Esophagus (tissue), 2 donors: ENCODE data around the gene MPG. TPM values are rescaled to one million over a fixed set of nuclear protein-coding genes. Genes with fewer than 3 reads are reported as not detected.

Experiments used
- H3K27ac ChIP-seq, 2 donors: one replicate each; pipeline ENCODE4 v1.5.1; 2013; ENCODE audit warnings: low read depth in 2 of 2, mild to moderate bottlenecking in 2 of 2, inconsistent platforms in 1 of 2, low read length in 1 of 2, moderate library complexity in 1 of 2
- H3K27me3 ChIP-seq, 2 donors: one replicate each; pipeline ENCODE4 v1.6.1; 2013; ENCODE audit warnings: low read length in 2 of 2, control low read depth in 1 of 2, mild to moderate bottlenecking in 1 of 2; ENCODE audit not compliant: insufficient read depth in 2 of 2, control insufficient read depth in 1 of 2
- H3K36me3 ChIP-seq, 2 donors: one replicate each; pipeline ENCODE4 v1.6.1; 2013; ENCODE audit warnings: low read length in 1 of 2; ENCODE audit not compliant: control insufficient read depth in 2 of 2, insufficient read depth in 2 of 2
- H3K4me1 ChIP-seq, 2 donors: one replicate each; pipeline ENCODE4 v1.6.1; 2013; ENCODE audit warnings: low read length in 1 of 2; ENCODE audit not compliant: control insufficient read depth in 2 of 2, insufficient read depth in 2 of 2
- H3K4me3 ChIP-seq, 2 donors: one replicate each; pipeline ENCODE4 v1.5.1; 2013; ENCODE audit warnings: low read length in 2 of 2, mild to moderate bottlenecking in 2 of 2, low read depth in 1 of 2, moderate library complexity in 1 of 2
- H3K9me3 ChIP-seq, 2 donors: one replicate each; pipeline ENCODE4 v1.6.1; 2013; ENCODE audit warnings: mild to moderate bottlenecking in 2 of 2, low read depth in 1 of 2, low read length in 1 of 2, moderate library complexity in 1 of 2; ENCODE audit not compliant: control insufficient read depth in 2 of 2, insufficient read depth in 1 of 2
- WGBS, 2 donors: extraction: QIAGEN DNeasy Blood & Tissue Kit; methylation state at CpG; one replicate each; pipeline ENCODE4 v1.1.7; 2013; 5-methylcytosine and 5-hydroxymethylcytosine counted together
- polyA plus RNA-seq, 2 donors: library from polyadenylated mRNA; stranded (reverse); fragments of 200-250 nt; gene quantifications; one replicate each; pipeline ENCODE4 v1.2.3, GENCODE V29; 2013
- donor health status: healthy with polysubstance abuse.
- donor health status: Bipolar disorder and iron deficiency.

The MPG gene
- polyA plus RNA-seq, 2 donors: 42.3 to 45.3 TPM

DNA sequence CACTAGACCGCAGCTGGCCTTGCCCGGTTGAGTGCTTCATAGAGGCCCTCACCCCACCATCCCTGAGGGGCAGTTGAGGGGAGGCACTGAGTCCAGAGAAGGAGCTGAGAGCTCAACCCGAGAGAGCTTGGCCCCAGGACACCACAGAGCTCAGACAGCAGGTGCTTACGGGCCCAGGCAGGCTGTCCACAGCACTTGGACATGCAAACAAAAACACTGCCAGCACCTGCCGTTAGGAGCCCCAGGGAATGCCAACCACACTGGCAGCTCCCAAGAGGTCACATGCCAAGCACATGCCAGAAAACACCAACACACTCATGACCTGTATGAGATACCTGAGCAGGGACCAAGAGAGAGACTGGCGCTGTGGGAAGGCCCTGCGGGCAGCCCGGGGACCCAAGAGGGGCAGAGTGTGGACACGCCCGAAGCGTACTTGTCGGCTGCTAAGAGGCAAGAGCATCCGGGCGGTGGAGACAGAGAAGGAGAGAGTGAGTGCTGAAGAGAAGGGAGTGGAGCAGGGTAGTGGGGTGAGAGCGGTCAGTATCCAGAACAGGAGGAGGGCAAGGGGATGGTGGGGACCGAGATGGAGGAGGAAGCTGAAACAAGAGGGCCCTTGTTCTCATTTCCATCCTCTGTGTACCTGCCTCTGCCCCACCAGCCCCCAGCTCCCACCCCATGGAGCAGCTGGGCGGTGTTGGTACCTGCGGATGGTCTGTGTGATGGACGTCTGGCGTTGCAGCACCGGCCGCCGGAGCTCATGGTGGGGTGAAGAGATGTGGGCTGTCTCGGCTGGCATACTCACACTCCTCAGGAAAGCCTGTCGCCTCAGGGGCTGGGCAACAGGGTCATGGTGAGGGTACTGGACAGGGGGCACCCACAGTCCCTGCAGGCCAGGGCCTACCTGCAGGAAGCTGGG, 13.8 kb upstream of the MPG start:
- no peak overlapping the region for H3K4me3 ChIP-seq
- H3K27me3 ChIP-seq: no peaks in the 10 kb centered on the region
- 88 to 89% methylated on average over 25 of the region's 25 CpGs for WGBS, 2 donors
- peaks cover 6 to 62% of the 10 kb centered on the region in 2 donors for H3K36me3 ChIP-seq
- no peak overlapping the region for H3K27ac ChIP-seq
- no peaks in the 10 kb centered on the region for H3K9me3 ChIP-seq
- H3K4me1 ChIP-seq: peaks cover 0 to 19% of the 10 kb centered on the region in 2 donors

DNA sequence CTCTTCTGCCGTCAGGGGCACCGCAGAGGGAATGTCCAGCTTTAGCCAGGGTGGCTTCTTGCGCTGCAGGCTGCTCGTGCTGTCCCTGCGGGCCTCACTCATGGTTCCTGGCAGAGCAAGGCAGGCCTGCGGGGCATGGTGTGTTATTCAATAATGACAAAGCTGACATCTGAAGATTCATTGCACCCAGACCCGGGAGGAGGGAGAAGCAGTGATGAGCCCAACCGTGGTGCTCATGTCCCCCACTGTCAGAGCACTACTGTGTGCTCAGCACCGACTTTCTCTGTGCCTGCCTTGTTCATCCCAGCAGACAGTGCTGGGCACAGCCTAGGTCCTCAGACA, 13.1 kb upstream of the MPG start:
- no peak overlapping the region for H3K27ac ChIP-seq
- WGBS, 2 donors: 79 to 84% methylated on average over 9 of the region's 9 CpGs
- no peaks in the 10 kb centered on the region for H3K27me3 ChIP-seq
- H3K4me1 ChIP-seq: peaks cover 3 to 21% of the 10 kb centered on the region in 2 donors
- H3K4me3 ChIP-seq: no peak overlapping the region
- H3K36me3 ChIP-seq: peaks cover 6 to 56% of the 10 kb centered on the region in 2 donors
- H3K9me3 ChIP-seq: no peaks in the 10 kb centered on the region

DNA sequence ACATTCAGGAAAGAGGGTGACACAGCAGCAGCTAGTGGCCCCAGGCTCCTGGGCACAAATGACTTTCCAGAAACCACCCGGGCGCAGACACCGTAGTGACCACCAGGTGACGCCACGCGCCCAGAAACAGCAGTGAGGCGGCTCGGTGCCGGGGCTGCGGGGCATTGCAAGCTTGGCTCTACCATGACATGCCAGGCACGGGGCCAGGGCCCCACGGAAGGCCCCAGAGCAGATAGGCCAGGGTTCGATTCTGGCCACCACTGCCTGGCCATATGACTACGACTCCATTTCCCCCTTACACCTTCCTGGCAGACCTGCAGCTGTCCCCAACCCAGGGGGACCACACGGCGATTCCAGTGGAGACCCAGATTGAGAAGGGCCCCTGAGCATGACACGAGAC, 12.3 kb upstream of the MPG start:
- Histone ChIP-seq H3K9me3 (no peaks in the 10 kb centered on the region), H3K4me1 (peaks cover 3 to 24% of the 10 kb centered on the region in 2 donors), H3K36me3 (peaks cover 3 to 50% of the 10 kb centered on the region in 2 donors), H3K27ac (peak overlapping the region in 1 of 2 donors; percentile 2), H3K27me3 (no peaks in the 10 kb centered on the region), H3K4me3 (no peak overlapping the region)
- 16 to 17% methylated on average over 17 of the region's 17 CpGs for WGBS, 2 donors

DNA sequence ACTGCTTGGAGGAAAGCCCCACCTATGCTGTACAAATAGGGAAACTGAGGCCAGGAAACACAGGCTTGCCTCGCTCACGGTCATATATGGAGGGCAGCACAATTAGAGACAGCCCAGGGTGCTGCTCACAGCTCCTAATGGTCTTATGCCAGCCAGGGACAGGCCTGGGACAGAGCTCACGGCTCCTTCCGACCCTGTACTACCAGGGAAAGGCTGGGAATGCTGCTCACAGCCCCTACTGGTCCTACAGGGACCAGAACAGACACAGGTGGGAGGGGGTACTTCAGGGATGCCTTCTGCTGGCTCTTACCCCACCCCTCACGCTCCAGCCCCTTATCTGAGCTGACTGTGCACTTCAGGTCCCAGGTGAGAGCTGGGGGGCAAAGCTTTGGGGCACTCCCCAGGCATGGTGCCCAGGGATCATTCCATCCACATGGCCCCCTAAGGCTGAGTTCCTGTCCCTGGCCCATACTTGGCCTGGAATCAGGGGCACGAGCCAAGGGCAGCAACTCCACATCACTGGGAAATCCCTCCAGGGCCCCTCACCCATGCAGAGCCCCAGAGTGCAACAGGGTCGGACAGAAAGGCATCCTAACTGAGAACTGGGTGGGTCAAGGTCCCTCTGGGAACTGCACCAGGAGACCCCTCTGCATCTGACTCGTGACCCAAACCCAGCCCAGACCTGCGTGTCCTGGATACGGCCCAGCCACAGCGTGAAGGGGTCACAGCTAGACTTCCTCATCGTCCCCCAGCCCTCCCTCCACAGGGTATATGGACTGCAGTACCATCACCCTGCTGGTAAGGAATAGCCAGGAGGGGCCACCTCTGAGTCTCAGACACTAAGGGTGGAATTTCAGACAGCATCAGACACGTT, 11.5 kb upstream of the MPG start:
- WGBS, 2 donors: 78 to 79% methylated on average over 13 of the region's 13 CpGs
- Histone ChIP-seq H3K27me3 (no peaks in the 10 kb centered on the region), H3K36me3 (peaks cover 3 to 44% of the 10 kb centered on the region in 2 donors), H3K27ac (peak overlapping the region in 1 of 2 donors; percentile 2), H3K9me3 (no peaks in the 10 kb centered on the region), H3K4me1 (peaks cover 3 to 31% of the 10 kb centered on the region in 2 donors), H3K4me3 (no peak overlapping the region)

DNA sequence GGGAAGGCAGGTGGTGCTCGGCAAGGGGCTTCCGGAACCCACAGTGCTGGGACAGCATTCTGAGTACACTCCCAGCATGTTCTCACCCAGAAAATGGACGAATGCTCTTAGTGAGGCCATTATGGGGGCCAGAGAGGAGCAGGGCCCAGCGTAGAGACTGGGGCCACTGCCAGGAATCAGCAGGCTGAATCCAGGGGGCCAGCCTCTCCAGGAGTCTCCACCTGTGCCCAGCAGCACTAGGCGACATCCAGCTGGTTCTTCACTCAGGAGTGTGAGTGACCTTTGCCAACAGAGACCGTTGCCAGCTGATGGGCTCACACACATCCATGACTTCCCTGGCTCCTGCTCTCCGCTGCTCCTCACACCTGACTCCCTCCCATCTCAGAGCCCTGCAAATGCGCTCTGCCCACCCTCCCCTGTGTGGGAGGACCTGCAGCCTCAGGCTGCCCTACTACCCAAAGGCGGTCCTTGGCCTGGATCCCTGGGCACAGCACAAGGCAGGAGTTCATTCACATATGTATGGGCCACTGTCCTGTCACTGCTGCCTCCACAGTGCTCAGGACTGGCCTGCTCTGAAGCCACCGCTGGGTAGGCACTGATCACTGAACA, 10.7 kb upstream of the MPG start:
- no peak overlapping the region for H3K4me3 ChIP-seq
- peaks cover 3 to 31% of the 10 kb centered on the region in 2 donors for H3K4me1 ChIP-seq
- no peaks in the 10 kb centered on the region for H3K9me3 ChIP-seq
- H3K27ac ChIP-seq: no peak overlapping the region
- WGBS, 2 donors: 70 to 74% methylated on average over 10 of the region's 10 CpGs
- peaks cover 3 to 37% of the 10 kb centered on the region in 2 donors for H3K36me3 ChIP-seq
- no peaks in the 10 kb centered on the region for H3K27me3 ChIP-seq

DNA sequence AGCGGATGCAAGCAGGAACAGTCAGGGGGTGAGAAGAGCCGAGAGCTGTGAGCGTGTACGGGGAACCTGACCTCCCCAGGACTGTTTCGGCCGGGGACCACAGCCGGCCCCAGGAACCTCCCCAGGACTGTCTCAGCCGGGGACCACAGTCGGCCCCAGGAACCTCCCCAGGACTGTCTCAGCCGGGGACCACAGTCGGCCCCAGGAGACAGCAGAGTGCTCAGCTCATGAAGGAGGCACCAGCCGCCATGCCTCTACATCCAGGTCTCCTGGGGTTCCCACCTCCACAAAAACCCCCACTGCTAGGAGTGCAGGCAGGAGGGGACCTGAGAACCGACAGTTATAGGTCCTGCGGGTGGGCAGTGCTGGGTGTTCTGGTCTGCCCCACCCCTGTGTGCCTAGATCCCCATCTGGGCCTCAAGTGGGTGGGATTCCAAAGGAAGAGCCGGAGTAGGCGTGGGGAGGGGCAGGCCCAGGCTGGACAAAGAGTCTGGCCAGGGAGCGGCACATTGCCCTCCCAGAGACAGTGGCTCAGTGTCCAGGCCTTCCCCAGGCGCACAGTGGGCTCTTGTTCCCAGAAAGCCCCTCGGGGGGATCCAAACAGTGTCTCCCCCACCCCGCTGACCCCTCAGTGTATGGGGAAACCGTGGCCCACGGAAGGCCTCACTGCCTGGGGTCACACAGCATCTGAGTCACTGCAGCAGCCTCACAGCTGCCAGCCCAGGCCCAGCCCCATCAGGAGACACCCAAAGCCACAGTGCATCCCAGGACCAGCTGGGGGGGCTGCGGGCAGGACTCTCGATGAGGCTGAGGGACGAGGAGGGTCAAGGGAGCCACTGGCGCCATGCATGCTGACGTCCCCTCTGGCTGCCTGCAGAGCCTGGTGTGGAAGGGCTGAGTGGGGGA, 9.9 kb upstream of the MPG start:
- Histone ChIP-seq H3K36me3 (peaks cover 0 to 28% of the 10 kb centered on the region in 2 donors), H3K9me3 (no peaks in the 10 kb centered on the region), H3K27me3 (no peaks in the 10 kb centered on the region), H3K4me1 (peaks cover 4 to 37% of the 10 kb centered on the region in 2 donors), H3K27ac (no peak overlapping the region), H3K4me3 (no peak overlapping the region)
- WGBS, 2 donors: 73 to 76% methylated on average over 24 to 27 of the region's 27 CpGs

DNA sequence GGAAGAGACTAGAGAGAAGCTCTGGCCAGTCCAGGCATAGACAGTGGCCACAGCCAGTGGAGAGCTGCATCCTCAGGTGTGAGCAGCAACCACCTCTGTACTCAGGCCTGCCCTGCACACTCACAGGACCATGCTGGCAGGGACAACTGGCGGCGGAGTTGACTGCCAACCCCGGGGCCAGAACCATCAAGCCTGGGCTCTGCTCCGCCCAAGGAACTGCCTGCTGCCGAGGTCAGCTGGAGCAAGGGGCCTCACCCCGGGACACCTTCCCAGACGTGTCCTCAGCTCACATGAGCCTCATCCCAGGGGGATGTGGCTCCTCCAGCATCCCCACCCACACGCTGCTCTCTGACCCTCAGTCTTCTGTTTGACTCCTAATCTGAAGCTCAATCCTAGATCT, 8.8 kb upstream of the MPG start:
- H3K4me1 ChIP-seq: peaks cover 10 to 46% of the 10 kb centered on the region in 2 donors
- WGBS, 2 donors: 47 to 52% methylated on average over 8 of the region's 8 CpGs
- H3K36me3 ChIP-seq: peaks cover 0 to 18% of the 10 kb centered on the region in 2 donors
- no peak overlapping the region for H3K27ac ChIP-seq
- H3K27me3 ChIP-seq: no peaks in the 10 kb centered on the region
- no peak overlapping the region for H3K4me3 ChIP-seq
- H3K9me3 ChIP-seq: no peaks in the 10 kb centered on the region

DNA sequence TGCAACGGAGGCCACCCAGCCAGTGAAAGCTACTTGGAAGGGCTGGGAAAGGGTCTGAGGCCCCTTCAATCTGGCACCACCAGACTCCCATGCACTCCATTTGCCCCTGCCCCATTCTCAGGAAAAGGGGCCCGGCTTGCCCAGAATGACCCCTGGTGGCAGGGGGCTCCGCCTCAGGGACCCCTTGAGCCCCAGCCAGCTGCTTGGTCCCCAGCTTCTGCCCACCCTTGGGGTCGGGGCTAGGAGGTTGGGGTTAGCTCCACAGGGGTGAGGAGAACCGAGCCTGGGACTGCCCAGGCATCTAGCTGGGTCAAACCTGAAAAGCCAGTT, 6.8 kb upstream of the MPG start:
- Histone ChIP-seq H3K9me3 (no peaks in the 10 kb centered on the region), H3K4me1 (peaks cover 13 to 44% of the 10 kb centered on the region in 2 donors), H3K4me3 (peak overlapping the region; percentile 71 to 78), H3K27ac (peak overlapping the region; percentile 81 to 91), H3K36me3 (peaks cover 0 to 10% of the 10 kb centered on the region in 2 donors), H3K27me3 (no peaks in the 10 kb centered on the region)
- 30 to 41% methylated on average over 5 of the region's 5 CpGs for WGBS, 2 donors
